ENCODE results near the gene TFF2.
A peak's percentile ranks its signal among the peaks of the same experiment; 100 is the strongest.

The TFF2 gene

GRCh38 chr21:42347601-42348327 is 3.0 kb downstream of the TFF2 start:
- H3K9me3 ChIP-seq (ENCODE audit: control insufficient read depth, low read length) = no peaks in the 10 kb centered on the region
- no peaks in the 10 kb centered on the region for H3K36me3 ChIP-seq (ENCODE audit: control insufficient read depth, insufficient read depth, low read length)
- peak overlapping the region; percentile 7 for H3K4me3 ChIP-seq (ENCODE audit: low read length)
- H3K27me3 ChIP-seq (ENCODE audit: control insufficient read depth, insufficient read depth, low read length) = no peaks in the 10 kb centered on the region
- H3K9ac ChIP-seq (ENCODE audit: low read length) = peak overlapping the region; percentile 82
- H3K4me1 ChIP-seq (ENCODE audit: control insufficient read depth, insufficient read depth, low read length) = peaks cover 21% of the 10 kb centered on the region

DNA sequence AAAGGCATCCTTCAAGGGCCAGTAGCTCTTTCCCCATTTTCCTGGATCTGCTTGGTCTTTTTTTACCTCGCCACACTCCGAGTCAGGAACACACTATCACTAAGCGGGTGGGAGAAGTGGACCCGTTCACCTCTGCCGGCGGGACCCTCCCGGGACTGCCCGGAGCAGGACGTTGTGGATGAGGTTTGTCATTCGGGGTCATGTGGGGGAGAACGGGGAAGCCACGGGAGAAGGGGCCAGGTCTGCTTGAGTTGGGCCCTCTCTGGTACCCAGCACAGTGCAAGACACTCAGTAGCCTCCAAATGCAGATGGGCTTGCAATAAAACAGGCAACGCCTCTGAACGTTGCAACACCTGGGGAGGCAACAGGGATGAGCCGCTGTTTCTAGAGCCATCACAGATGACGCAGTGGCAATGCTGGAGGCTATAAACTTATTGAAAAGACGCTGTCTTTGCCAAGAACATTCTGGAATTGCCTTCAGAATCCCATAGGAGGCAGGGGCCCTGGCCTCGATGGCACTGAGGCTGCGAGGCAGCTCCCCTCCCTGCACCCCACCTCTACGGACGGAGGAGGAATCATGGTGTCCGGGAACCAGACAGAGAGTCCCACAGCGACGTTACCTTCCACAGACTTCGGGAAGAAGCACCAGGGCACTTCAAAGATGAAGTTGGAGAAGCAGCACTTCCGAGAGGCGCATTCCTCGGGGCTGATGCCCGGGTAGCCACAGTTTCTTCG is 3.8 kb downstream of the TFF2 start:
- Histone ChIP-seq H3K9me3 (ENCODE audit: control insufficient read depth, low read length) (no peaks in the 10 kb centered on the region), H3K4me3 (ENCODE audit: low read length) (peak overlapping the region; percentile 7), H3K4me1 (ENCODE audit: control insufficient read depth, insufficient read depth, low read length) (peaks cover 16% of the 10 kb centered on the region), H3K9ac (ENCODE audit: low read length) (peak overlapping the region; percentile 82), H3K36me3 (ENCODE audit: control insufficient read depth, insufficient read depth, low read length) (no peaks in the 10 kb centered on the region), H3K27me3 (ENCODE audit: control insufficient read depth, insufficient read depth, low read length) (no peaks in the 10 kb centered on the region)

GRCh38 chr21:42346441-42346840 is 4.4 kb downstream of the TFF2 start:
- peaks cover 10% of the 10 kb centered on the region for H3K4me1 ChIP-seq (ENCODE audit: control insufficient read depth, insufficient read depth, low read length)
- H3K9ac ChIP-seq (ENCODE audit: low read length) = peak overlapping the region; percentile 82
- no peaks in the 10 kb centered on the region for H3K36me3 ChIP-seq (ENCODE audit: control insufficient read depth, insufficient read depth, low read length)
- no peaks in the 10 kb centered on the region for H3K27me3 ChIP-seq (ENCODE audit: control insufficient read depth, insufficient read depth, low read length)
- no peak overlapping the region for H3K4me3 ChIP-seq (ENCODE audit: low read length)
- no peaks in the 10 kb centered on the region for H3K9me3 ChIP-seq (ENCODE audit: control insufficient read depth, low read length)

DNA sequence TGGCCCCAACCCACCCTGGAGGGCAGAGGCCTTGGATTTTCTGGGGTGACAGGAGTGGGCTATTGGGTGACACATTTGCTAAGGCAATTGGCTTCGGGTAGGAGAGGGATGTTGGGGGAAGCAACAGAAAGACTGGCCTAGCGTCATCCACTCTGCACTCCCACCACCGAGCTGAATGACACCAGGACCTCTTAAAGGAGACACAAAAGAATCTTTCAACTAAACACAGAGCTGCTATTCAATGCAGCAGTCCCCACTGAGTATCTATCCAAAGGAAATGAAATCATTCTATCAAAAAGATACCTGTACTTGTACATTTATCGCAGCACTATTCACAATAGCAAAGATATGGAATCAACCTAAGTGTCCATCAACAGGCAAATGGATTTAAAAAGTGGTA is 6.2 kb downstream of the TFF2 start:
- Histone ChIP-seq H3K27me3 (ENCODE audit: control insufficient read depth, insufficient read depth, low read length) (no peaks in the 10 kb centered on the region), H3K9ac (ENCODE audit: low read length) (no peak overlapping the region), H3K4me3 (ENCODE audit: low read length) (no peak overlapping the region), H3K4me1 (ENCODE audit: control insufficient read depth, insufficient read depth, low read length) (peaks cover 6% of the 10 kb centered on the region), H3K9me3 (ENCODE audit: control insufficient read depth, low read length) (no peaks in the 10 kb centered on the region), H3K36me3 (ENCODE audit: control insufficient read depth, insufficient read depth, low read length) (no peaks in the 10 kb centered on the region)

- Histone ChIP-seq H3K9me3 (ENCODE audit: control insufficient read depth, low read length) (no peaks in the 10 kb centered on the region), H3K4me1 (ENCODE audit: control insufficient read depth, insufficient read depth, low read length) (peaks cover 6% of the 10 kb centered on the region), H3K4me3 (ENCODE audit: low read length) (no peak overlapping the region), H3K9ac (ENCODE audit: low read length) (no peak overlapping the region), H3K27me3 (ENCODE audit: control insufficient read depth, insufficient read depth, low read length) (no peaks in the 10 kb centered on the region), H3K36me3 (ENCODE audit: control insufficient read depth, insufficient read depth, low read length) (no peaks in the 10 kb centered on the region)
Observed at GRCh38 chr21:42343963-42344510, 6.8 kb downstream of the TFF2 start.

GRCh38 chr21:42343556-42343955 is 7.2 kb downstream of the TFF2 start:
- no peaks in the 10 kb centered on the region for H3K36me3 ChIP-seq (ENCODE audit: control insufficient read depth, insufficient read depth, low read length)

GRCh38 chr21:42343101-42343500 is 7.7 kb downstream of the TFF2 start:
- Histone ChIP-seq H3K4me1 (ENCODE audit: control insufficient read depth, insufficient read depth, low read length) (peaks cover 16% of the 10 kb centered on the region), H3K4me3 (ENCODE audit: low read length) (no peak overlapping the region), H3K27me3 (ENCODE audit: control insufficient read depth, insufficient read depth, low read length) (no peaks in the 10 kb centered on the region), H3K9ac (ENCODE audit: low read length) (no peak overlapping the region), H3K36me3 (ENCODE audit: control insufficient read depth, insufficient read depth, low read length) (no peaks in the 10 kb centered on the region), H3K9me3 (ENCODE audit: control insufficient read depth, low read length) (no peaks in the 10 kb centered on the region)

More at GRCh38 chr21:42343556-42343955, 7.2 kb downstream of the TFF2 start:
- Histone ChIP-seq H3K9ac (ENCODE audit: low read length) (no peak overlapping the region), H3K9me3 (ENCODE audit: control insufficient read depth, low read length) (no peaks in the 10 kb centered on the region), H3K4me3 (ENCODE audit: low read length) (no peak overlapping the region), H3K4me1 (ENCODE audit: control insufficient read depth, insufficient read depth, low read length) (peaks cover 11% of the 10 kb centered on the region), H3K27me3 (ENCODE audit: control insufficient read depth, insufficient read depth, low read length) (no peaks in the 10 kb centered on the region)

GRCh38 chr21:42341776-42342542 is 8.8 kb downstream of the TFF2 start:
- Histone ChIP-seq H3K27me3 (ENCODE audit: control insufficient read depth, insufficient read depth, low read length) (no peaks in the 10 kb centered on the region), H3K36me3 (ENCODE audit: control insufficient read depth, insufficient read depth, low read length) (no peaks in the 10 kb centered on the region), H3K4me1 (ENCODE audit: control insufficient read depth, insufficient read depth, low read length) (peaks cover 20% of the 10 kb centered on the region), H3K4me3 (ENCODE audit: low read length) (no peak overlapping the region), H3K9ac (ENCODE audit: low read length) (no peak overlapping the region), H3K9me3 (ENCODE audit: control insufficient read depth, low read length) (no peaks in the 10 kb centered on the region)

DNA sequence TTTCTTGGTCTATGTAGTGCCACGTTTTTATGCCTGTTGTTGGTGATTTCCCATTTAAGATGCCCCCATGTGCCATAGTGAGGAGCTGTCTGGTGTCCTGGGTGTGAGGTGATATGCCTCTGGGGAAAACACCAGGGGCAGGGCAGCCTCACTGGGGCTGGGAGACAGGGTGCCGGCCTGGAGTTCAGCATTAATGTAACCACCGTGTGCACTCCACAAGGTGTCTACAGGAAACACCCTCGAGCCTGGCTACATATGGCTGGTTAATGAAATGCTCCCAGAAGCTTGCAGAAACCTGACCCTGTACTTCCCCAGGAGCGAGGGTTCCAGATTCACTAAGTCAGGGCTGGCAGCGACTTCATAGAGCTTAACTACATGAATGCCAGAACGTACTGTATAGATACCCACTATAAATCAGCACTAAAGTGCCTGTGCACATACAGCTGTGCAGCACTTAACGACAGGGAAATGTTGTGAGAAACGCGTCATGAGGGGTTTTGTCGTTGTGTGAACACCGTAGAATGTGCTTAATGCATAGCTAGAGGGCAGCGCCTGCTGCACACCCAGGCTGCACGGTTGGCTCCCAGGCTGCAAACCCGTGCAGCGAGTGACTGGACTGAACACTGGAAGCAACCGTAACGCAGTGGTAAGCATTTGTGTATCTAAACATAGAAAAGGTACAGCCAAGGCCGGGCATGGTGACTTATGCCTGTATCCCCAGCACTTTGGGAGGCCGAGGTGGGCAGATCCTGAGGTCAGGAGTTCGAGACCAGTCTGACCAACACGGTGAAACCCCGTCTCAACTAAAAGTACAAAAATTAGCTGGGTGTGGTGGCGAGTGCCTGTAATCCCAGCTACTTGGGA is 10.4 kb downstream of the TFF2 start:
- no peaks in the 10 kb centered on the region for H3K36me3 ChIP-seq (ENCODE audit: control insufficient read depth, insufficient read depth, low read length)

DNA sequence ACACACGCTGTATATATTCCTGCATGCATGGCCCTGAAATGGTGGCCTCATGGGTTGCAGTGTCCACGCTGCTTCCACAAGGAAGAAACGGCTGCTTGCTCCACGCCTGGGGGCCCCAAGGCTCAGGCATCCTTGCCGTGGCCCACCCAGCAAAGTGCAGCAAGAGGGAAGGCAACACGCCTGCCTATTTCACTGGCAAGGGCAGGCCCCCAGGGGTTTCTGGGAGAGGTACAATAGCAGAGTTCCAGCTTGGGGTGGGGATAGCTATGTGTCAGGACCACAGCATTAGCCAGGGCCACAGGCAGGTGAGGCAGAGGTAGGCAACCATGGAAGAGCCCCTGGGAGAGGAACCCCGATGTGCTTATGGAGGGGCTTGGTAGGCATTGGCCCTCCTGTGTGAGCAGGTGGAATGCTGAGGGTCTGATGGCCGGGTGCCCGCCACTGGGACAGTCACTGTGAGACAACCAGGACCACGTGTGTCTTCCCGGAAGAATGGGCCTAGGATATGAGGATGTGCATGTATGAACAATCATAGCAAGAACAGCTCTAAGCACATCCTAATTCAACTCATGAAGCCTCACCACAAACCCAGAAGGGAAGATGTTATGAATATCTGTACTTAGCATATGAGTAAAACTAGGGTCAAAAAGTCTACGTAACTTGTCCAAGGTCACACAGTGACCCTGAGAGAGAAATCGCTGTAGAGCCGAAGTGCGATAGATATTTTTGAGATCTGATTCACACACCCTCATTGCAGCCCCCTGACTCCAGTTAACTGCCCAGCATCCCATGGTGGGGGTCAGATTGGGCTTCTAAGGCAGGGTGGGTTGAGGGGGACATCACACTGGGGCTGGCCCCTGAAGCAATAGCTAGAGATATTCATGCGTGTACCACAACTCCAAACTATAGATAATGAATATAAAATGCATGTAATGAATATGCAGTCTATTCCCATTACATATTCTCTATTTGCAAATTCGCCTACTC is 11.8 kb downstream of the TFF2 start:
- H3K4me1 ChIP-seq (ENCODE audit: control insufficient read depth, insufficient read depth, low read length) = peaks cover 13% of the 10 kb centered on the region
- H3K36me3 ChIP-seq (ENCODE audit: control insufficient read depth, insufficient read depth, low read length) = no peaks in the 10 kb centered on the region
- H3K9me3 ChIP-seq (ENCODE audit: control insufficient read depth, low read length) = no peaks in the 10 kb centered on the region
- no peak overlapping the region for H3K4me3 ChIP-seq (ENCODE audit: low read length)
- H3K27me3 ChIP-seq (ENCODE audit: control insufficient read depth, insufficient read depth, low read length) = no peaks in the 10 kb centered on the region
- peak overlapping the region; percentile 55 for H3K9ac ChIP-seq (ENCODE audit: low read length)

More for the DNA sequence above, 10.4 kb downstream of the TFF2 start:
- Histone ChIP-seq H3K9ac (ENCODE audit: low read length) (no peak overlapping the region), H3K9me3 (ENCODE audit: control insufficient read depth, low read length) (no peaks in the 10 kb centered on the region), H3K27me3 (ENCODE audit: control insufficient read depth, insufficient read depth, low read length) (no peaks in the 10 kb centered on the region), H3K4me1 (ENCODE audit: control insufficient read depth, insufficient read depth, low read length) (peaks cover 13% of the 10 kb centered on the region), H3K4me3 (ENCODE audit: low read length) (no peak overlapping the region)

Measured in mucosa of stomach (tissue), 1 donor.